Amniotic epithelial cell (primary cell): ENCODE measurements around the gene GLTP.
"Not testable (repeated sequence)": the region's sequence is repeated elsewhere in the genome, so short reads cannot be mapped to it uniquely, and the experiment has no call there.

Source experiments
- DNase-seq: peaks from one replicate; pipeline ENCODE4 v3.0.0-alpha.2; 2010; ENCODE audit warnings: low read depth

Gene GLTP

GRCh38 chr12:109880043-109880931 is at the start of gene GLTP:
TSS of gene GLTP (minus strand) at chr12:109880541. CDS start at chr12:109880374, 167 bp downstream.
- DNase-seq, result peak; percentile 47

- DNase-seq, result not testable (repeated sequence)
Observed at GRCh38 chr12:109929326-109929725, 49.0 kb upstream of the GLTP start.

- DNase-seq, result no peak
Observed at GRCh38 chr12:109928058-109928656, 47.8 kb upstream of the GLTP start.

GRCh38 chr12:109927622-109928021 is 47.3 kb upstream of the GLTP start:
- DNase-seq, result peak; percentile 47

- no peak for DNase-seq
Observed at GRCh38 chr12:109926488-109927210, 46.3 kb upstream of the GLTP start.

- no peak for DNase-seq
Observed at GRCh38 chr12:109926016-109926415, 45.7 kb upstream of the GLTP start.

- DNase-seq, result no peak
Observed at GRCh38 chr12:109925185-109925840, 45.0 kb upstream of the GLTP start.

GRCh38 chr12:109923481-109924245 is 43.3 kb upstream of the GLTP start:
- no peak for DNase-seq

GRCh38 chr12:109923038-109923437 is 42.7 kb upstream of the GLTP start:
- no peak for DNase-seq

- no peak for DNase-seq
Observed at GRCh38 chr12:109921982-109922381, 41.6 kb upstream of the GLTP start.

GRCh38 chr12:109920261-109920780 is 40.0 kb upstream of the GLTP start:
- DNase-seq, result no peak

- no peak for DNase-seq
Observed at GRCh38 chr12:109919456-109919855, 39.1 kb upstream of the GLTP start.

GRCh38 chr12:109916045-109916444 is 35.7 kb upstream of the GLTP start:
- DNase-seq, result no peak

GRCh38 chr12:109915171-109916040 is 35.1 kb upstream of the GLTP start:
- no peak for DNase-seq

- no peak for DNase-seq
Observed at GRCh38 chr12:109914461-109914860, 34.1 kb upstream of the GLTP start.

- no peak for DNase-seq
Observed at GRCh38 chr12:109912855-109913321, 32.5 kb upstream of the GLTP start.

- DNase-seq, result peak; percentile 41
Observed at GRCh38 chr12:109910969-109911348, 30.6 kb upstream of the GLTP start.

GRCh38 chr12:109910254-109910968 is 30.1 kb upstream of the GLTP start:
- no peak for DNase-seq

- DNase-seq, result no peak
Observed at GRCh38 chr12:109905301-109905700, 25.0 kb upstream of the GLTP start.
